Lower lobe of right lung (tissue), 2 donors: ENCODE measurements around the gene IRAK2. TPM values are rescaled to one million over a fixed set of nuclear protein-coding genes. Genes with fewer than 3 reads are reported as not detected.

Experiments
- ATAC-seq, 2 donors: fragments of 200-7000 bp; cut with Tn5 transposase; one replicate each; pipeline ENCODE4 v1.9.1; 2020 to 2022; ENCODE audit warnings: mild to moderate bottlenecking in 2 of 2, moderate library complexity in 2 of 2
- DNase-seq: peaks from one replicate; pipeline ENCODE4 v3.0.0-alpha.2; 2020
- H3K27ac ChIP-seq: fragments of 200-600 bp; one replicate; pipeline ENCODE4 v1.8.0; 2022
- H3K27me3 ChIP-seq: fragments of 200-600 bp; one replicate; pipeline ENCODE4 v1.8.0; 2022; ENCODE audit warnings: low read depth
- H3K36me3 ChIP-seq: fragments of 200-600 bp; one replicate; pipeline ENCODE4 v1.8.0; 2022; ENCODE audit warnings: mild to moderate bottlenecking
- H3K4me1 ChIP-seq: fragments of 200-600 bp; one replicate; pipeline ENCODE4 v1.8.0; 2022
- H3K4me3 ChIP-seq: fragments of 200-600 bp; one replicate; pipeline ENCODE4 v1.8.0; 2022; ENCODE audit warnings: mild to moderate bottlenecking
- H3K9me3 ChIP-seq: fragments of 200-600 bp; one replicate; pipeline ENCODE4 v1.8.0; 2022
- CTCF ChIP-seq: fragments of 200-600 bp; IDR thresholded peaks from one replicate; pipeline ENCODE4 v1.8.0; 2022; ENCODE audit warnings: antibody characterized with exemption, mild to moderate bottlenecking
- intact Hi-C: fragments of 100-400 bp; cut with DNase I; formaldehyde crosslinking; loops from one replicate; pipeline ENCODE4 v1.11.0; 2022
- total RNA-seq: library from RNA; stranded (reverse); fragmentation: NEBNext Ultra II Directional; extraction: Animal tissue kit (Norgen Biotek cat#: 25700); gene quantifications from one replicate; pipeline ENCODE4 v1.2.1, GENCODE V29; 2021
- donor health status: DM: no; HTN: yes; CAD: no; lungs with severe emphysema.

The IRAK2 gene
- total RNA-seq, 1 donor from 2014 or later, result 3.9 TPM

GRCh38 chr3:10180738-10181295 is 16.1 kb downstream of the IRAK2 start:
- H3K9me3 ChIP-seq, result no peaks in the 10 kb centered on the region
- H3K27ac ChIP-seq, result no peak overlapping the region
- H3K4me3 ChIP-seq, result no peak overlapping the region
- peaks cover 4% of the 10 kb centered on the region for H3K36me3 ChIP-seq
- peaks cover 4% of the 10 kb centered on the region for H3K4me1 ChIP-seq
- no peak for DNase-seq
- no peak for TF ChIP-seq CTCF
- intact Hi-C loops, result no loop called here
- H3K27me3 ChIP-seq, result no peaks in the 10 kb centered on the region
- ATAC-seq, result peak in 1 of 2 donors; percentile 13

GRCh38 chr3:10182950-10183349 is 18.2 kb downstream of the IRAK2 start:
- ATAC-seq, result peak in 1 of 2 donors; percentile 34
- peaks cover 24% of the 10 kb centered on the region for H3K4me1 ChIP-seq
- no peaks in the 10 kb centered on the region for H3K27me3 ChIP-seq
- TF ChIP-seq CTCF, result no peak
- no peaks in the 10 kb centered on the region for H3K9me3 ChIP-seq
- H3K27ac ChIP-seq, result no peak overlapping the region
- no peak for DNase-seq
- H3K4me3 ChIP-seq, result no peak overlapping the region
- H3K36me3 ChIP-seq, result peaks cover 4% of the 10 kb centered on the region
- intact Hi-C loops, result no loop called here

GRCh38 chr3:10184250-10184649 is 19.5 kb downstream of the IRAK2 start:
- Histone ChIP-seq H3K27ac (no peak overlapping the region), H3K4me1 (peaks cover 33% of the 10 kb centered on the region), H3K27me3 (no peaks in the 10 kb centered on the region), H3K9me3 (no peaks in the 10 kb centered on the region), H3K4me3 (no peak overlapping the region), H3K36me3 (peaks cover 4% of the 10 kb centered on the region)
- TF ChIP-seq CTCF, result no peak
- DNase-seq, result no peak
- intact Hi-C loops, result no loop called here
- no peak for ATAC-seq

- Histone ChIP-seq H3K27ac (peak overlapping the region; percentile 3), H3K4me1 (peaks cover 51% of the 10 kb centered on the region), H3K27me3 (no peaks in the 10 kb centered on the region), H3K4me3 (no peak overlapping the region), H3K9me3 (no peaks in the 10 kb centered on the region), H3K36me3 (no peaks in the 10 kb centered on the region)
- no peak for DNase-seq
- no peak for TF ChIP-seq CTCF
- no peak for ATAC-seq
- intact Hi-C loops, result no loop called here
Measured at GRCh38 chr3:10185804-10186762, 21.4 kb downstream of the IRAK2 start.

GRCh38 chr3:10187290-10187876 is 22.7 kb downstream of the IRAK2 start:
- H3K4me3 ChIP-seq, result no peak overlapping the region
- H3K9me3 ChIP-seq, result no peaks in the 10 kb centered on the region
- ATAC-seq (no peak), DNase-seq (no peak)
- no peaks in the 10 kb centered on the region for H3K27me3 ChIP-seq
- intact Hi-C loops, result no loop called here
- no peak overlapping the region for H3K27ac ChIP-seq
- H3K36me3 ChIP-seq, result no peaks in the 10 kb centered on the region
- peaks cover 62% of the 10 kb centered on the region for H3K4me1 ChIP-seq
- TF ChIP-seq CTCF, result no peak
